ENCODE results near the gene EFHC1.

DNA sequence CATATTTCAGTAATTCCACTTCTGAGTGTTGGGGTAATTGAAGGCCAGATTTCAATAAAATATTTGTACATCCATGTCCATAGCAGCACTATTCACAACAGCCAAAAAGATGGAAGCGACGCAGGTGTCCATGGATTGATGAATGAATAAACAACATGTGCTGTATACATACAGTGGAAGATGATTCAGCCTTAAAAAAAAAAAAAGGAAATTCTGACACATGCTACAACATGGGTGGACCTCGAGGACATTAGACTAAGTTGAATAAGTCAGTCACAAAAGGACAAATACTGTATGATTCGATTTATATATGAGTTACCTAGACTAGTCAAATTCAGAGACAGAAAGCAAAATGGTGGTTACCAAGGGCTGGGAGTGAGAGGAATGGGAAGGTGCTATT lies 99.5 kb downstream of the EFHC1 start:
- TF ChIP-seq, protein P1, sequence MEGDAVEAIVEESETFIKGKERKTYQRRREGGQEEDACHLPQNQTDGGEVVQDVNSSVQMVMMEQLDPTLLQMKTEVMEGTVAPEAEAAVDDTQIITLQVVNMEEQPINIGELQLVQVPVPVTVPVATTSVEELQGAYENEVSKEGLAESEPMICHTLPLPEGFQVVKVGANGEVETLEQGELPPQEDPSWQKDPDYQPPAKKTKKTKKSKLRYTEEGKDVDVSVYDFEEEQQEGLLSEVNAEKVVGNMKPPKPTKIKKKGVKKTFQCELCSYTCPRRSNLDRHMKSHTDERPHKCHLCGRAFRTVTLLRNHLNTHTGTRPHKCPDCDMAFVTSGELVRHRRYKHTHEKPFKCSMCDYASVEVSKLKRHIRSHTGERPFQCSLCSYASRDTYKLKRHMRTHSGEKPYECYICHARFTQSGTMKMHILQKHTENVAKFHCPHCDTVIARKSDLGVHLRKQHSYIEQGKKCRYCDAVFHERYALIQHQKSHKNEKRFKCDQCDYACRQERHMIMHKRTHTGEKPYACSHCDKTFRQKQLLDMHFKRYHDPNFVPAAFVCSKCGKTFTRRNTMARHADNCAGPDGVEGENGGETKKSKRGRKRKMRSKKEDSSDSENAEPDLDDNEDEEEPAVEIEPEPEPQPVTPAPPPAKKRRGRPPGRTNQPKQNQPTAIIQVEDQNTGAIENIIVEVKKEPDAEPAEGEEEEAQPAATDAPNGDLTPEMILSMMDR (IDR thresholded peaks at IDR 0.05) = no peak
- no peak for TF ChIP-seq EZH2 (IDR thresholded peaks at IDR 0.05; ENCODE audit: borderline replicate concordance, insufficient read depth, low read depth, low read length, poor library complexity, severe bottlenecking)

All from B cell (primary cell).